Heart left ventricle (tissue), 13 donors: ENCODE data around the gene ETDC.

Experiments
- CTCF ChIP-seq, 12 donors: fragments of 200-600 bp; sonication (generic) in 4 of 12; IDR thresholded peaks; one replicate each; pipeline versions ENCODE4 v1.5.0 to v1.8.0; 2018 to 2022; ENCODE audit warnings: antibody characterized with exemption in 12 of 12, mild to moderate bottlenecking in 5 of 12
- POLR2A ChIP-seq, 2 donors: fragments of 450-650 bp; IDR thresholded peaks; one replicate each; pipeline ENCODE4 v1.6.1; 2017; ENCODE audit warnings: antibody characterized with exemption in 2 of 2, mild to moderate bottlenecking in 2 of 2, moderate library complexity in 2 of 2
- donor health status: ischemic (EF 13 %, LVEDD 7.1; RV severe dilation, severe dysfunction).
- donor health status: DM: no; HTN: yes; CAD: no.
- donor health status: DM: no; HTN: no; CAD: no.
- donor health status: ischemic (EF 25% LVEDD 6.9; RV normal size, moderate dysfunction).
- donor health status: ischemic (EF 25% LVEDD 5.7; RV mildly dilated, moderate dysfunction).
- donor health status: ischemic (EF 35%, LVEDD 5.7; RV mildly dilated, moderate dysfunction).
- donor health status: nonischemic (EF 11% LVEDD 7.7; RV severe dilation, severe dysfunction).
- donor health status: DM: yes; HTN: yes; CAD: no.
- donor health status: PGD.
- donor health status: ischemic (EF 29% LVEDD 5.4; RV normal size, mild dysfunction).
- donor health status: nonischemic (EF 23%, LVEDD 6.1; RV moderate dilation, normal function).

DNA sequence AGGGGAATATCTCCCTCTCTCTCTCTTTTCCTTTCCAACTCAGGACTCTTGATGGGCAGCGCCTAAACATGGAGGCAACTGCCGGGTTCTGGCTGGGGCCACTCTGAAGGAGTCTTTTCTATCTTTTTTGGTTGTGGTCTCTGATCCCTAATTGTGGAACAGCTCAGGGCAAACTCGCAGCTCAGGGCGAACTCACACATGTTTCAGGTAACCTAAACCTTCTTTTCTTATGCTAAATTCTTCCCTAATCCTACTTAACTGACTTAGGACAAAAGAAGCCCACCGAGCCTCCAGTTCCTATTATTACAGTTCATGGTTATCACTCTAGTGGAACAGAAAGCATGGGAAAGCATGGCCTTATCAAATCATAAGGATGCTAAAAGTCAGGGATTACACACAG lies 36.1 kb upstream of the ETDC start:
- no peak for TF ChIP-seq POLR2A (IDR thresholded peaks at IDR 0.05)
- no peak for TF ChIP-seq CTCF (IDR thresholded peaks at IDR 0.05)
